Right atrium auricular region (tissue), 2 donors: ENCODE data around the gene PDXDC1. TPM values are rescaled to one million over a fixed set of nuclear protein-coding genes. Genes with fewer than 3 reads are reported as not detected.
"Not testable (repeated sequence)": the region's sequence is repeated elsewhere in the genome, so short reads cannot be mapped to it uniquely, and the experiment has no call there.

Source experiments
- DNase-seq: peaks from one replicate; pipeline ENCODE4 v3.0.0-alpha.2; 2019; ENCODE audit warnings: low spot score
- H3K27ac ChIP-seq, 2 donors: fragments of 200-600 bp; sonication (generic); 1 replicate in 1 of 2; 2 replicates in 1 of 2; pipeline ENCODE4 v1.5.1; 2016 to 2019
- H3K27me3 ChIP-seq, 2 donors: fragments of 200-600 bp; sonication (generic); one replicate each; pipeline versions ENCODE4 v1.5.1 to v1.6.0; 2017 to 2019
- H3K36me3 ChIP-seq: fragments of 200-600 bp; sonication (generic); one replicate; pipeline ENCODE4 v1.5.1; 2016
- H3K4me1 ChIP-seq, 2 donors: fragments of 200-600 bp; sonication (generic); one replicate each; pipeline versions ENCODE4 v1.5.1 to v1.6.0; 2017 to 2019
- H3K4me3 ChIP-seq, 2 donors: fragments of 200-600 bp; sonication (generic); 1 replicate in 1 of 2; 2 replicates in 1 of 2; pipeline ENCODE4 v1.5.1; 2017 to 2019; ENCODE audit warnings: mild to moderate bottlenecking in 1 of 2, moderate library complexity in 1 of 2
- H3K9me3 ChIP-seq, 2 donors: fragments of 200-600 bp; sonication (generic); one replicate each; pipeline ENCODE4 v1.5.1; 2019
- CTCF ChIP-seq, 2 donors: fragments of 200-600 bp; sonication (generic); IDR thresholded peaks; one replicate each; pipeline ENCODE4 v1.5.1; 2019; ENCODE audit warnings: antibody characterized with exemption in 2 of 2
- total RNA-seq, 2 donors: library from RNA; depleted of rRNA; stranded (reverse); fragments of >200 nt; gene quantifications; one replicate each; pipeline ENCODE4 v1.1.0, GENCODE V29; 2016

Gene PDXDC1
- total RNA-seq, 2 donors from 2014 or later: 50.4 to 60.8 TPM

GRCh38 chr16:15073101-15073500 lies 98.3 kb downstream of the PDXDC1 start:
- H3K27ac ChIP-seq: no peak overlapping the region
- TF ChIP-seq CTCF (IDR thresholded peaks at IDR 0.05): no peak
- no peaks in the 10 kb centered on the region for H3K4me1 ChIP-seq
- H3K4me3 ChIP-seq: no peak overlapping the region
- no peak for DNase-seq
- H3K27me3 ChIP-seq: no peaks in the 10 kb centered on the region
- peaks cover 59% of the 10 kb centered on the region for H3K36me3 ChIP-seq
- H3K9me3 ChIP-seq: no peaks in the 10 kb centered on the region

GRCh38 chr16:15076161-15076560 lies 101.3 kb downstream of the PDXDC1 start:
- H3K27ac ChIP-seq, H3K4me1 ChIP-seq, H3K4me3 ChIP-seq, H3K27me3 ChIP-seq, DNase-seq, H3K9me3 ChIP-seq: not testable (repeated sequence)
- H3K36me3 ChIP-seq: peaks cover 58% of the 10 kb centered on the region

GRCh38 chr16:15080883-15081282 lies 106.1 kb downstream of the PDXDC1 start:
- H3K4me3 ChIP-seq, H3K27me3 ChIP-seq, H3K4me1 ChIP-seq, DNase-seq, H3K27ac ChIP-seq, H3K9me3 ChIP-seq: not testable (repeated sequence)
- H3K36me3 ChIP-seq: peaks cover 53% of the 10 kb centered on the region

- not testable (repeated sequence) for H3K4me1 ChIP-seq, H3K27me3 ChIP-seq, H3K27ac ChIP-seq, H3K9me3 ChIP-seq, H3K4me3 ChIP-seq, DNase-seq
- H3K36me3 ChIP-seq: peaks cover 48% of the 10 kb centered on the region
Measured at GRCh38 chr16:15082788-15083187, 108.0 kb downstream of the PDXDC1 start.

GRCh38 chr16:15090663-15091269 lies 115.9 kb downstream of the PDXDC1 start:
- not testable (repeated sequence) for H3K27me3 ChIP-seq, H3K27ac ChIP-seq, DNase-seq, H3K4me3 ChIP-seq, H3K9me3 ChIP-seq
- H3K36me3 ChIP-seq: peaks cover 19% of the 10 kb centered on the region
- H3K4me1 ChIP-seq: peaks cover 0 to 14% of the 10 kb centered on the region in 2 donors

- DNase-seq, H3K27me3 ChIP-seq, H3K9me3 ChIP-seq: not testable (repeated sequence)
- peak overlapping the region; percentile 80 to 89 for H3K27ac ChIP-seq
- H3K4me1 ChIP-seq: peaks cover 0 to 14% of the 10 kb centered on the region in 2 donors
- H3K36me3 ChIP-seq: peaks cover 16% of the 10 kb centered on the region
- peak overlapping the region; percentile 66 to 88 for H3K4me3 ChIP-seq
Measured at GRCh38 chr16:15093571-15093954, 118.7 kb downstream of the PDXDC1 start.

- H3K4me3 ChIP-seq: peak within 1 kb of the TSS; percentile 66 to 88
- not testable (repeated sequence) for H3K27me3 ChIP-seq, H3K9me3 ChIP-seq
- peaks cover 0 to 14% of the 10 kb centered on the region in 2 donors for H3K4me1 ChIP-seq
- peaks cover 16% of the 10 kb centered on the region for H3K36me3 ChIP-seq
- H3K27ac ChIP-seq: peak within 1 kb of the TSS; percentile 80 to 89
- DNase-seq: peak; percentile 96
Measured at GRCh38 chr16:15093955-15094827, 119.4 kb downstream of the PDXDC1 start, which contains the start of gene RRN3. RRN3 (minus strand) TSS chr16:15094272; CDS start chr16:15094233, 39 bp downstream.

GRCh38 chr16:15096583-15096972 lies 121.8 kb downstream of the PDXDC1 start:
- not testable (repeated sequence) for H3K36me3 ChIP-seq, H3K9me3 ChIP-seq, H3K4me3 ChIP-seq, H3K27me3 ChIP-seq, H3K27ac ChIP-seq, DNase-seq
- peaks cover 0 to 14% of the 10 kb centered on the region in 2 donors for H3K4me1 ChIP-seq

- not testable (repeated sequence) for H3K4me3 ChIP-seq, H3K4me1 ChIP-seq, H3K36me3 ChIP-seq, H3K9me3 ChIP-seq, H3K27me3 ChIP-seq, DNase-seq, H3K27ac ChIP-seq
Measured at GRCh38 chr16:15099366-15099909, 124.6 kb downstream of the PDXDC1 start.

GRCh38 chr16:15100372-15100987 lies 125.7 kb downstream of the PDXDC1 start:
- DNase-seq, H3K27ac ChIP-seq, H3K9me3 ChIP-seq, H3K27me3 ChIP-seq, H3K4me1 ChIP-seq, H3K4me3 ChIP-seq, H3K36me3 ChIP-seq: not testable (repeated sequence)

- H3K9me3 ChIP-seq, DNase-seq, H3K4me3 ChIP-seq, H3K27ac ChIP-seq, H3K4me1 ChIP-seq, H3K36me3 ChIP-seq, H3K27me3 ChIP-seq: not testable (repeated sequence)
Measured at GRCh38 chr16:15127641-15128425, 153.0 kb downstream of the PDXDC1 start.

GRCh38 chr16:15130256-15130932 lies 155.6 kb downstream of the PDXDC1 start:
- not testable (repeated sequence) for H3K27ac ChIP-seq, H3K9me3 ChIP-seq, H3K4me1 ChIP-seq, DNase-seq, H3K27me3 ChIP-seq, H3K4me3 ChIP-seq
- H3K36me3 ChIP-seq: peaks cover 12% of the 10 kb centered on the region
